GM12875 (cell line): ENCODE results near the gene TIMM17A.

Experiments
- H3K4me3 ChIP-seq: one replicate; pipeline ENCODE4 v1.5.1; 2011; ENCODE audit warnings: low read depth, low read length, control low read depth
- TF ChIP-seq, protein P1 (sequence below): IDR thresholded peaks from 2 replicates; pipeline ENCODE4 v1.5.1; 2011; ENCODE audit warnings: low read depth, mild to moderate bottlenecking, control low read depth, inconsistent platforms, low read length, moderate library complexity, borderline replicate concordance; ENCODE audit not compliant: insufficient read depth

TIMM17A gene

DNA sequence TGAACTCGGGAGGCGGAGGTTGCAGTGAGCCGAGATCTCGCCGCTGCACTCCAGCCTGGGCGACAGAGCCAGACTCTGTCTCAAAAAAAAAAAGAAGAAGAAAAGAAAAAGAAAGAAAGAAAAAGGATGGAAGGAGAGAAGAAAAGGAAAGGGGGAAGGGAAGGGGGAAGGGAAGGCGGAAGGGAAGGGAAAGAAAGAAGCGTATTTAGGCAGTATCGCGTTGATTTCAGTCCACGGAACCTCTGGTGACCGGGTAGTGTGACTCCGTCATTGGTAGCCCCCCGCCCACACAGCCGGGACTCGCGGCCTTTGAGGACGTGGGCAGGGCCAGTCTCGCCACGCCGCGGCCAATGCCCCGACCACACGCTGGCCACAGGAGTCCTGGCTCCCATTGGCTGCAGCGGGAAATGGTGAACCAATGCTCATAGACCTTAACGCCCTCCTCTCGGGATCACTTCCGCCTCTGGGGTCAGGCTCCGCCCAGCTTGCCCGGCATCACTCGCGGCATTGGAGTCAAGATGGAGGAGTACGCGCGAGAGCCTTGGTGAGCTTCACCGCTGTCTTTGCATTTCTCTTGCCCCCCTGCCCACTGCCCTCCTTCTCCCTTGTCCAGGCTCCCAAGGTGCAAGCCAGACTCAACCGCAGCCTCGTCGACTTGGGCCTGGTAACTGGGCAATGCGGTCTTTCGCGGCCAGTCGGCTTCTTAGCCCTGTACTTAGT, at the start of gene TIMM17A:
Gene TIMM17A (plus strand): TSS at position 495 of the 720 bp plus-strand sequence. CDS start 24 bp downstream, at position 519.
- peak within 1 kb of the TSS; percentile 95 for H3K4me3 ChIP-seq
- TF ChIP-seq, protein P1, sequence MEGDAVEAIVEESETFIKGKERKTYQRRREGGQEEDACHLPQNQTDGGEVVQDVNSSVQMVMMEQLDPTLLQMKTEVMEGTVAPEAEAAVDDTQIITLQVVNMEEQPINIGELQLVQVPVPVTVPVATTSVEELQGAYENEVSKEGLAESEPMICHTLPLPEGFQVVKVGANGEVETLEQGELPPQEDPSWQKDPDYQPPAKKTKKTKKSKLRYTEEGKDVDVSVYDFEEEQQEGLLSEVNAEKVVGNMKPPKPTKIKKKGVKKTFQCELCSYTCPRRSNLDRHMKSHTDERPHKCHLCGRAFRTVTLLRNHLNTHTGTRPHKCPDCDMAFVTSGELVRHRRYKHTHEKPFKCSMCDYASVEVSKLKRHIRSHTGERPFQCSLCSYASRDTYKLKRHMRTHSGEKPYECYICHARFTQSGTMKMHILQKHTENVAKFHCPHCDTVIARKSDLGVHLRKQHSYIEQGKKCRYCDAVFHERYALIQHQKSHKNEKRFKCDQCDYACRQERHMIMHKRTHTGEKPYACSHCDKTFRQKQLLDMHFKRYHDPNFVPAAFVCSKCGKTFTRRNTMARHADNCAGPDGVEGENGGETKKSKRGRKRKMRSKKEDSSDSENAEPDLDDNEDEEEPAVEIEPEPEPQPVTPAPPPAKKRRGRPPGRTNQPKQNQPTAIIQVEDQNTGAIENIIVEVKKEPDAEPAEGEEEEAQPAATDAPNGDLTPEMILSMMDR = no peak

DNA sequence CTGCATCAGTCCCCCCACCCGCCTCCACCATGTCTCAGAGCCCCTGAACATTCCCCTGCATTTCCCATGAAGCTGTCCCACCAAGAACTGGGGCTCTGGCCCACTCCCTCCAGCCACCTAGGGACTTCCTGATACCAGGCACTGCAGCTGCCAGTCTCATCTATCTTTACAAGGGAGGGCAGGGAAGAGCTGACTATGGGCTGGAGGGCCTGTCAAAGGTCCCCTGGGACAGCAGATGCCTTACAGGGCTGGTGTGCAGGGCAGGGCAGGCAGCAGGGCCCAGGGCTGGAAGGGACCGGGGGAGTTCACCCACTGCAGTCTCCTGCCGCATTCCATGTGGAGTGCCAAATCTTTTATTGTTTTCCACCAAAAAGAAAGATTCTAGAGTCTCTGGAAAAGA, 49.0 kb upstream of the TIMM17A start:
- H3K4me3 ChIP-seq = no peak overlapping the region
- TF ChIP-seq, protein P1 = no peak

DNA sequence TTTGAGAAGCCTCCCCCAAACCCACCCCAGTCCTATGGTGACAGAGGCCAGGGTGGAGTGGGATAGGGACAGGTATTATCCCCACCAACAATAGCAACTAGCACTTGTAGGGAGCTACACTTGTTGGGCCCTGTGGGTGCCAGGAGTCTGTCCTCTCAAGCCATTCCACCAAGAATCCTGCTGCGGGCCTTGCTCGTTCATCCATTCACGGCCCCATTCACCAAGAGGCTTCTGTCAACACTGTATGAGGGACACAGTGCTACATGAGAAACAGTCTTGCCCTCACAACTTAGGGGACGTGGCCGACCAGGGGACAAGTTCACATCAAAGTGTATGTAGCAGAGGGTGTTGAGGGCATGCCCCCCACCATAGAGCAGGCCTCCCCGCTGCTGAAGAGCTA, 47.7 kb upstream of the TIMM17A start:
- H3K4me3 ChIP-seq = no peak overlapping the region
- TF ChIP-seq, protein P1 = no peak

DNA sequence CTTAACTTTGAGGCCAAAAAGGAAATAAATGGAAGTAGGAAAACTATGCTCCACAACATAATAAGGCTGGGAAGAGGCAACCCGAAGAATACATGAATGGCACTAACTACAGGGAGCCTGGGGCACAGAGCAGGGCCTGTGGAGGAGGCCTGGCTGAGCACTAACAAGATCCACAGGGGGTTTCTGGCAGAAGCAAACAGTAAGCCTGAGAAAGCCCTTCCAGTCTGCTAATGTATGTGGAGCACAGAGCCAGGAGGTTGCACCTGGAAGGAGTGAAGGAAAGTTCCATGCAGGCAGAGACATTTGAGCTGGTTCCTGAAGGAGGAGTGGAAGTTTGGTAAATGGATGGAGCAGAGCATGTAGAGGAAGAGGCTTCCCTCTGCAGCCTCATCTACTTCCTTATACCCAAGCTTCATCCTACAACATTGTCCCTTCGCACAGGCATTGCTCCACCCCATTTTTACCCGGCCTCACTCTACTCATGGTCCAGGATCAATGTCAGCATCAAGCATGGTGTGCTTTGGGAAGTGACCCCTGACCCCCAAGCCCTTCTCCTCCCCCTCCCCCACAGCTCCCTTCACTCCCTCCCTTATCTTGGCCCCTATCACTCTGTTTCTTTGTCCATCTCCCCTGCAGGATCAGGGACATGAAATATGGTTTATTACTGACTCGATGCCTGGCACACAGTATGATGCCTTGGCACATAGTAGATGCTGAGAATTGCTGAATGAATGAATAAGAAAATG, 43.3 kb upstream of the TIMM17A start:
- no peak overlapping the region for H3K4me3 ChIP-seq
- TF ChIP-seq, protein P1 = no peak

DNA sequence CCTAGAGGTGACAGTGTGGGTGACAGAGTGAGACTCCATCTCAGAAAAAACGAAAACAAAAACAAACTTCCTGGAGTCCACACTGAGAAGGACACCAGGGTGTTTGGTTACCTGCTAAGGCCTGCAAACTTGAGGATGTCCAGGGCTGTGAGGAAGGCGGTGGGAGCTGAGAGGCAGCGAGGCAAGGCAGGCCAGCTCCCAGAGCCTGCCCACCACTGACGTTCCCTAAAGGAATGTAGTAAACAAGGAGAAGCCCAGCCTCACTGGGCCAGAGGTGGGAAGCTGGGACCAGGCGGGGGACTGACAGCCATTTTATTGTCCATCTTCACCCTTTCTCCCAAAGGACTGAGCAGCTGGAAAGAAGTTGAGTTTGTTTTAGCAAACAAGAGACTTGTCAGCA, 42.5 kb upstream of the TIMM17A start:
- H3K4me3 ChIP-seq = no peak overlapping the region
- TF ChIP-seq, protein P1 = no peak

DNA sequence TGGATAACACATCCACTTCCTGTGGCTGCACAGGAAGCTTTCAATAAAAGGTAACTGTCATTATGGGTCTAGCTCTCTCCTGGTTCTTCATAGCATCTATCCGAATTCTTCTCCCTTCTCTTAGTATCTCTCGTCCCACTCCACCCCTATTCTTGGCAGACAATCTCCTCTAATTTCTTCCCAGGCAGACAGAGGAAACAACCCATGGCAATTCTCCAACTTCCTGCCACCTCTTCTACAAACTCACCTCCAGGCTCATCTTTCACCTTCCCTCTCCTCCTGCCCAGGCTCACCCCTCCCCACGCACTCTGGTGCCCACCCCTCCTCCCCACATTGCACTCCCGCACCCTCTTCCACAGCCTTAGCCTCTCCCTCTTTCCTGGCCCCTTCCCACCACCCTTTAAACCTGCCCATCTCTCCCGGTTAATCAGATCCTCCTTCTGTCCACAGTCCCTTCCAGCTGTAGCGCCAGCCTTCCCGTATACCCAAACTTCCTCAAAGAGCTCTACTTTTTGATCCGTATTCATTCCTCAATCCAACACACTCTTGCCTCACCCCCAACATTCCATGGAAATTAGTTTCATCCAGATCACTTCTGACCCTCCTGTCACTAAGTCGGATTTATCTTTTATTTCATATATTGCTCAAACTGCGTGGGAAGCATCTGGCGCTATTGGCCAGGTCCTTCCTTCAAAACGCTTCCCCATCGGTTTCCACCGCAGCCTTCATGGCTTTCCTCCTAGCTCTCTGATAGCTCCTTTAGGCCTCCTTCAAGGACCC, 40.7 kb upstream of the TIMM17A start:
- TF ChIP-seq, protein P1 = no peak

More for the DNA sequence above, 40.7 kb upstream of the TIMM17A start:
- no peak overlapping the region for H3K4me3 ChIP-seq
